EL (cell line): ENCODE results near the gene REL.

Experiments
- DNase-seq: peaks from one replicate; pipeline ENCODE4 v3.0.0-alpha.2; 2016

The REL gene

GRCh38 chr2:60966507-60967405 lies 85.4 kb downstream of the REL start:
- no peak for DNase-seq

- DNase-seq, result no peak
Measured at GRCh38 chr2:60972889-60973656, 91.7 kb downstream of the REL start.

GRCh38 chr2:60973705-60974104 lies 92.3 kb downstream of the REL start:
- no peak for DNase-seq

- DNase-seq, result no peak
Measured at GRCh38 chr2:60974652-60975051, 93.3 kb downstream of the REL start.
